GM19240 (cell line): ENCODE data around the gene KIF1B.
"Not testable (repeated sequence)": the region's sequence is repeated elsewhere in the genome, so short reads cannot be mapped to it uniquely, and the experiment has no call there.

Experiments used
- DNase-seq: peaks from one replicate; pipeline ENCODE4 v3.0.0; 2011; ENCODE audit warnings: low spot score; ENCODE audit not compliant: insufficient read length

KIF1B gene

GRCh38 chr1:10189659-10190058 lies 20.7 kb upstream of the KIF1B start:
- no peak for DNase-seq

- DNase-seq: no peak
These were observed 18.1 kb upstream of the KIF1B start for GRCh38 chr1:10192263-10192662.

GRCh38 chr1:10193288-10193687 lies 17.1 kb upstream of the KIF1B start:
- no peak for DNase-seq

- no peak for DNase-seq
These were observed 14.8 kb upstream of the KIF1B start for GRCh38 chr1:10195570-10195969.

- DNase-seq: no peak
These were observed 13.4 kb upstream of the KIF1B start for GRCh38 chr1:10196976-10197375.

GRCh38 chr1:10200620-10201019 lies 9.8 kb upstream of the KIF1B start:
- DNase-seq: no peak

GRCh38 chr1:10204003-10204642 lies 6.2 kb upstream of the KIF1B start:
- no peak for DNase-seq

GRCh38 chr1:10205206-10205605 lies 5.2 kb upstream of the KIF1B start:
- DNase-seq: not testable (repeated sequence)

GRCh38 chr1:10207810-10208209 lies 2.6 kb upstream of the KIF1B start:
- no peak for DNase-seq

- no peak for DNase-seq
These were observed 1.8 kb upstream of the KIF1B start for GRCh38 chr1:10208537-10208936.

GRCh38 chr1:10209590-10209904 lies 823 bp upstream of the KIF1B start:
- no peak for DNase-seq

- DNase-seq: no peak
These were observed 753 bp downstream of the KIF1B start for GRCh38 chr1:10210841-10211804.

GRCh38 chr1:10211805-10212410 lies 1.5 kb downstream of the KIF1B start:
- DNase-seq: no peak

- DNase-seq: no peak
These were observed 2.1 kb downstream of the KIF1B start for GRCh38 chr1:10212476-10212875.

- DNase-seq: no peak
These were observed 2.9 kb downstream of the KIF1B start for GRCh38 chr1:10213186-10213705.

- no peak for DNase-seq
These were observed 5.8 kb downstream of the KIF1B start for GRCh38 chr1:10216090-10216749.

GRCh38 chr1:10217748-10218441 lies 7.5 kb downstream of the KIF1B start:
- DNase-seq: no peak

- DNase-seq: no peak
These were observed 9.8 kb downstream of the KIF1B start for GRCh38 chr1:10220200-10220599.

- DNase-seq: not testable (repeated sequence)
These were observed 10.3 kb downstream of the KIF1B start for GRCh38 chr1:10220657-10221056.

GRCh38 chr1:10225573-10225972 lies 15.2 kb downstream of the KIF1B start:
- no peak for DNase-seq

- no peak for DNase-seq
These were observed 18.2 kb downstream of the KIF1B start for GRCh38 chr1:10228528-10228927.
